SK-N-DZ (cell line): ENCODE results near the gene PSMC3IP.
A peak's percentile ranks its signal among the peaks of the same experiment; 100 is the strongest.
"Not testable (repeated sequence)": the region's sequence is repeated elsewhere in the genome, so short reads cannot be mapped to it uniquely, and the experiment has no call there.

Source experiments
- DNase-seq: peaks from one replicate; pipeline ENCODE4 v3.0.0-alpha.2; 2015; ENCODE audit warnings: low spot score

Gene PSMC3IP

DNA sequence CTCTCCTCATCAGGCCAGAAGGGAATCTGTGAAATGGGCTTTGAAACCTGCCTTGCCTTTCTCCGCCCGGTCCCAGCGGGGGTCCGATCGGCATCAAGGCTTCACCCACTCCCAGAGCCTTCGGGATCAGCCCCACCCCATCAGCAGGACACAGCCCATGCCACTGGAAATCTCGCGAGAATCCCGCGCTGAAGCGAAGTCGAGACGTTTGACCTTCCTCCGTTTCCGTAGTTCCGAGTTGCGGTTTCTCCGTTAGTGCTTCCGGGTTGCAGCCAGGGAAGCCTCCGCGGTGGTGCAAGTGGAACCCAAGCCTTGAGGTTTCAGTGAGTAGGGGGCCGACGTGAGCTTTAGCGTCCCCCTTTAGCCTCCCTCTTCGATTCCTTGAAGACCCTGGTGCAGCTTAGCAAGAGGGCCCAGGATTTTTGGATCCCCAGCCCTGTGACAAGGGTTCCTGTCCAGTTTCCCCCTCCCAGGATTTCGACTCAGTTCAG is 15.6 kb downstream of the PSMC3IP start, which contains the start of gene COASY:
TSS of gene COASY (plus strand) at position 252 of the 491 bp plus-strand sequence. CDS start 475 bp downstream, outside the sequence.
- DNase-seq = peak; percentile 99

DNA sequence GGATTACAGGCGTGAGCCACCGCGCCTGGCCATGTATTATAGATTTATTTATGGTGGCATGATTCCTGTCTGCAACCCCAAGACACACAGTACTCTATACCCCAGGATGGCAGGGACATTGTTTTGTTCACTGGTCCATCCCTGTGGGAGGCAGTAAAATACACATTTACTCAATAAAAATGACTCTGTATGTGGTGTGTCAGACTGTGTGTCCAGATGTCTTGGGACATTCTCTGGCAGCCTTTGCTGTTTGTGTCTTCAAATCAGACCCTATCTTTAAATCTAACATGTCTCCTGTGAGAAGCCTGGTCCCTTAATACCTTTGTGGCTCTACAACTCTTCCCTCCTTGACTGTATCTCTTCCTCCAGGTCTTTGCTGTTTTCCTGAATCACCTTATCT is 17.3 kb downstream of the PSMC3IP start:
- peak; percentile 53 for DNase-seq

DNA sequence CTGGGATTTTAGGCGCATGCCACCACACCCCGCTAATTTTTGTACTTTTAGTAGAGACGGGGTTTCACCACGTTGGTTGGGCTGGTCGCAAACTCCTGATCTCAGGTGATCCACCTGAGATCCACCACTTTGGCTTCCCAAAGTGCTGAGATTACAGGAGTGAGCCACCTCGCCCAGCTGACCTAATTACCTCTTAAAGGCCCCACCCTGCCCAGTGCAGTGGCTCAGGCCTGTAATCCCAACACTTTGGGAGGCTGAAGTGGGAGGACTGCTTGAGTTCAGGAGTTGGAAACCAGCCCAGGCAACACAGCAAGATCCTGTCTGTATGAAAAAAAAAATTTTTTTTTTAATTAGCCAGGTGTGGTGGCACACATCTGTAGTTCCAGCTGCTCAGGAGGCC is 18.5 kb downstream of the PSMC3IP start:
- no peak for DNase-seq

DNA sequence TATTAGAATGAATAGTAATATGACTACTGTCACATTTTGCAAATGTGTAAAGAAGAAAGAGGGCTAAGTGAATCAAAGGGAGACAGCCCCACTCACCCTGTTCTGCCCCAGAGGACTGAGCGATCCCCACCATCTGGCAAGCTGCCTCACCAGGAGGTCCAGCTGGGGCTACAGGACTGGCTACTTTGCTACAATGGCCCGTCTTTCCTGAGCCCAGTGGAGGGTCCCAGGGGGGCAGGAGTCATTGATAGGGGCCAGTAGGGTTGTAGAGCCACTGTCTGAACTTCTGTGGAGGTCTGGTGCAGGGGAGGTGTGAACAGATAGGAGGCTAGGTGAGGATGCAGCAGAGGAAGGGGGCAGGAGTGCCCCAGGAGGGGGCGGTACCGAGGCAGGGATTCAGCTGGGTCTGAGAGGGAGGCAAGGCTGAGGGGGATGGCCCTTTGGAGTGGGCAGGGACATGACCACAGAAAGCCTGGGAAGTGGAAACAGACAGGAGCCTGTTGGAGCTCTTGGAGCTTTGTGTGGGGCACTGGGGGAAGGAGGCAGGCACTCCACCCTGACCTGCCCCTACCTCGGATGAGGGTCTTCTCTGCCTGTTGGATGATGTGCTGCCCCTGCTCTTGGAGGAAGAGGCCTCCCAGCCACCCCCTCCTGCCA is 21.4 kb downstream of the PSMC3IP start:
- not testable (repeated sequence) for DNase-seq

DNA sequence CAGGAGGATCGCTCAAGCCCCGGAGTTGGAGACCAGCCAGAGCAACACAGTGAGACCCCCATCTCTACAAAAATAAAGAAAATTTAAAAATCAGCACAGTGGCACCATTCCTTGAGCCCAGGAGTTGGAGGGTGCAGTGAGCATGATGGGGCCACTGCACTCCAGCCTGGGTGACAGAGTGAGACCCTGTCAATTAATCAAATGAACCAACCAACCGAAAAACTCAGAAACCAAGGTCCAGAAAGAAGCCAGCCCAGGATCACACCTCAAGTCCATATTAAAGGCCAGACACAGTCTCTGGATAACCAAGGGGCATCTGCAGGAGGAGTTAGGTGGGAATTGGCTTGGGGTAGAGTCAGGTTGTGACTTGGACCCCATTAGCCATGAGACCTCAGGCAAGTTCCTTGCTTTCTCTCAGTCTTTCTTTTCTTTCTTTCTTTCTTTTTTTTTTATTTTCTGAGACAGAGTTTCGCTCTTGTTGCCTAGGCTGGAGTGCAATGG is 22.4 kb downstream of the PSMC3IP start:
- DNase-seq = no peak

DNA sequence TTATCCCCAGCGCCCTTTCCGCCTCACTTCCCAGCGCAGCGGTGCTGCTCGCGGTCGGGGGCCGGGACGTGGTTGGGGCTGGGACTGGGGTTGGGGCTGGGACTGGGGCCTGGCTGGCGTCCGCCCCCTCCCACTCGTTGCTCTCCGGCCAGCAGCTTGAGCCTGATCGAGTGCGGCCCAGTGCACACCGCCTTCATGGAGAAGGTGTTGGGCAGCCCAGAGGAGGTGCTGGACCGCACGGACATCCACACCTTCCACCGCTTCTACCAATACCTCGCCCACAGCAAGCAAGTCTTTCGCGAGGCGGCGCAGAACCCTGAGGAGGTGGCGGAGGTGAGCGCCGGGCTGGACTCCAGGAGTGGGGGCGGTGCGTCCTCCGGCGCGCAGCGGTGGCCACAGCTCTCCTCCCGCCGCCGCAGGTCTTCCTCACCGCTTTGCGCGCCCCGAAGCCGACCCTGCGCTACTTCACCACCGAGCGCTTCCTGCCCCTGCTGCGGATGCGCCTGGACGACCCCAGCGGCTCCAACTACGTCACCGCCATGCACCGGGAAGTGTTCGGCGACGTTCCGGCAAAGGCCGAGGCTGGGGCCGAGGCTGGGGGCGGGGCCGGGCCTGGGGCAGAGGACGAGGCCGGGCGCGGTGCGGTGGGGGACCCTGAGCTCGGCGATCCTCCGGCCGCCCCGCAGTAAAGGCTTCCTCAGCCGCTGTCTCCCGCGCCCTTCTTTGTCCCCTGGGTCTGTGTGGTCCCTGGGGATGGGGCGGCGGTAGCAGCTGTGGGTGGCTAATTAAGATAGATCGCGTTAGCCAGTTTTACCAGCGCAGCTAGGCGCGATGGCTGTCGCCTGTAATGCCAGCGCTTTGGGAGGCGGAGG is 23.0 kb downstream of the PSMC3IP start:
- peak; percentile 91 for DNase-seq

DNA sequence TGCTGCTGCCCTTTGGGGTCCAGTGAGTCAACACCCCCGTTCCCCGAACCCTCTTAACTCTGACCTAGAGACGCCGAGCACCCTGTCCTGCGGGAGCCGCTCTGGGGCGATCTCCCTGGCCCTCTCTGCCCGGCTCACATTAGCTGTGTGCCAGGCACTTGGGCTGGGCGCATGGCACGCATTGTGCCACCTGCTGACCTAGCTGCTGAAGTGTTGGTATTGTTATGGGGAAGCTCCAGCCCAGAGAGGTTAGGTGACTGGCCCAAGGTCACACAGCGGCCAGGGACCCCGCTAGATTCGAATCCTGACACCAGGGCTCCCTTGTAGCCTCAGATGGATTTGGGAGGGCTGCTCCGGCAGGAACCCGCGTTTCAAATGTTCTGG is 23.7 kb downstream of the PSMC3IP start:
- no peak for DNase-seq

DNA sequence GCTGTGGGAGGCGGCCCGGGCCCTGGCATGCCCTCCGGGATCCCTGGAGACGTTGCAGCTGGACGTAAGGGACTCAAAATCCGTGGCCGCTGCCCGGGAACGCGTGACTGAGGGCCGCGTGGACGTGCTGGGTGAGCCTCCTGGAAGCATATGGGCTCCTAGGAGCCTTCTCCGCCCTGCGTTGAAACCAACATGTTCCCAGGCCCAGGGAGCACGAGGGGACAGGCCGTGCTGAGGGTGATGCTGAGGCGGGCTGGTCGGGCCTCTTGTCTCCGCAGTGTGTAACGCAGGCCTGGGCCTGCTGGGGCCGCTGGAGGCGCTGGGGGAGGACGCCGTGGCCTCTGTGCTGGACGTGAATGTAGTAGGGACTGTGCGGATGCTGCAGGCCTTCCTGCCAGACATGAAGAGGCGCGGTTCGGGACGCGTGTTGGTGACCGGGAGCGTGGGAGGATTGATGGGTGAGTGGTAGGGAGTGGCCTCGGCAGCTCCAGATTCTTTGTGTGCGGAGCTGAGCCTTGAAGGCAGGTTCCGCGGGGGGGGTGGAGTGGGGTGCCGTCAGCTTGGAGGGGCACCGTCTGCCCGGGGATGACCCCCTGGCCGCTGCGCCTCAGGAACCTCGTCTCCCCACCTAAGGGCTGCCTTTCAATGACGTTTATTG is 24.2 kb downstream of the PSMC3IP start:
- peak; percentile 47 for DNase-seq

DNA sequence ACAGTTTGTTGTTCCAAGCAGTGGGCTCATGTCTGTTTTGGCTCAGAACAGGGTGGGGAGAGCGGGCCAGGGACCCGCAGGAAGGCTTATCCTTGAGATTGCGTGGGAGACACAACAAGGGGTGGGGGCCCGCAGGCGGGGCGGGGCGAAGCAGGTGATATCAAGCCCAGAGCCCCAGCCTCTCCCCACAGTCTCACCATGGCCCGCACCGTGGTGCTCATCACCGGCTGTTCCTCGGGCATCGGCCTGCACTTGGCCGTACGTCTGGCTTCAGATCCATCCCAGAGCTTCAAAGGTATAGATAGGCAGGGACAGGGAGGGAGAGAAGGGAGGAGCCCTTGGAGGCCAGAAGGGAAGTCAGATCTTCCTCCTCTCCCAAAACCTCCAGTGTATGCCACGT is 24.8 kb downstream of the PSMC3IP start, which contains the start of gene HSD17B1:
TSS of gene HSD17B1 (plus strand) at position 188 of the 400 bp plus-strand sequence. CDS start at position 199, 11 bp downstream.
- not testable (repeated sequence) for DNase-seq

DNA sequence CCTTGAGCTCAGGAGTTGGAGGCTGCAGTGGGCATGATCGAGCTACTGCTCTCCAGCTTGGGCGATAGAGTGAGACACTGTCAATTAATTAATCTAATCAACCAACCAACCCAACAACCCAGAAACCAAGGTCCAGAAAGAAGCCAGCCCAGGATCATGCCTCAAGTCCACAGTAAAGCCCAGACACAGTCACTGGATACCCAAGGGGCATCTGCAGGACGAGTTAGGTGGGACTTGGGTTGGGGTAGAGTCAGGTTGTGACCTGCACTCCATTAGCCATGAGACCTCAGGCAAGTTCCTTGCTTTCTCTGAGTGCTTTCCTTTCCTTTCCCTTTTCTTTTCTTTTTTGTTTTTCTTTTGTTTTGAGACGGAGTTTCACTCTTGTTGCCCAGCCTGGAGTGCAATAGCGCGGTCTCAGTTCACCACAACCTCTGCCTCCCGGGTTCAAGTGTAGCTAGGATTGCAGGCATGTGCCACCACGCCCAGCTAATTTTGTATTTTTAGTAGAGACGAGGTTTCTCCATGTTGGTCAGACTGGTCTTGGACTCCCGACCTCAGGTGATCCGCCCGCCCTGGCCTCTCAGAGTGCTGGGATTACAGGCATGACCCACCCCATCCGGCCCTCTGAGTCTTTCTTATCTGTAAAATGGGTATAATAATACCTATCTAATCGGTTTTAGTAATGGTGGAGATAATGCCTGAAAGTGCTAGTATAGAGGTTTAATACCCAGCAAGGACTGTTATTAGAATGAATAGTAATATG is 28.4 kb downstream of the PSMC3IP start:
- DNase-seq = no peak

DNA sequence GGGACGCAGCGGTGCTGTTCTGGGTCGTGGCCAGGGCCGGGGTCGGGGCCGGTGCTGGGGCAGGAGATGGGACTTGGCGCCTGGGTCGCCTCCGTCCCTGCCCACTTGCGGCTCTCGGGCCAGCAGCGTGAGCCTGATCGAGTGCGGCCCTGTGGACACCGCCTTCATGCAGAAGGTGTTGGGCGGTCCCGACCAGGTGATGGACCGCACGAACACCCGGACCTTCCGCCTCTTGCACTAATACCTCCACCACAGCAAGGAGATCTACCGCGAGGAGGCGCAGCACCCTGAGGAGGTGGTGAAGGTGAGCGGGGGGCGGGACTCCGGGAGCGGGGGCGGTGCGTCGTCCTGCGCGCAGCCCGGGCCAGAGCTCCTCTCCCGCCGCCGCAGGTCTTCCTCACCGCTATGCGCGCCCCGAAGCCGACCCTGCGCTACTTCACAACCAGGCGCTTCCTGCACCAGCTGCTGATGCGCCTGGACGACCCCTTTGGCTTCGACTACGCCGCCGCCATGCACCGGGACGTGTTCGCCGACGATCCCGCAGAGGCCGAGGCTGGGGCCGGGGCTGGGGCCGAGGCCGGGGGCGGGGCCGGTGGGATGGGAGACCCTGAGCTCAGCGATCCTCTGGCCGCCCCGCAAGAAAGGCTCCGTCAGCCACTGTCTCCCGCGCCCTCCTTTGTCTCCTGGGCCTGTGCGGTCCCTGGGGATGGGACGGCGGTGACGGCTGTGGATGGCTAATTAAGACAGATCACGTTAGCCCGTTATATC is 29.3 kb downstream of the PSMC3IP start:
- peak; percentile 87 for DNase-seq

DNA sequence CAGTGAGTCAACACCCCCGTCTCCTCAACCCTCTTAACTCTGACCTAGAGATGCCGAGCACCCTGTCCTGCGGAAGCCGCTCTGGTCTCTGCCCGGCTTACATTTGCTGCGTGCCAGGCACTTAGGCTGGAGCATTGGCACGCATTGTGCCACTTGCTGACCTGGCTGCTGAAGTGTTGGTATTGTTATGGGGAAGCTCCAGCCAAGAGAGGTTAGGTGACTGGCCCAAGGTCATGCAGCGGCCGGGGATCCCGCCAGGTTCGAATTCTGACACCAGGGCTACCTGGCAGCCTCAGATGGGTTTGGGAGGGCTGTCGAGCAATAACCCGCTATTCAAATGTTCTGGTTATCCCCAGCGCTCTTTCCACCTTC is 29.8 kb downstream of the PSMC3IP start:
- DNase-seq = no peak

DNA sequence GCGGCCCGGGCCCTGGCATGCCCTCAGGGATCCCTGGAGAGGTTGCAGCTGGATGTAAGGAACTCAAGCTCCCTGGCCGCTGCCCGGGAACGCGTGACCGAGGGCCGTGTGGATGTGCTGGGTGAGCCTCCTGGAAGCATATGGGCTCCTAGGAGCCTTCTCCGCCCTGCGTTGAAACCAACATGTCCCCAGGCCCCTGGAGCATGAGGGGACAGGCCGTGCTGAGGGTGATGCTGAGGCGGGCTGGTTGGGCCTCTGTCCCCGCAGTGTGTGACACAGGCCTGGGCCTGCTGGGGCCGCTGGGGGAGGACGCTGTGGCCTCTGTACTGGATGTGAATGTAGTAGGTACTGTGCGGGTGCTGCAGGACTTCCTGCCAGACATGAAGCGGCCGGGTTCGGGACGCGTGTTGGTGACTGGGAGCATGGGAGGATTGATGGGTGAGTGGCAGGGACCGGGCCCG is 30.5 kb downstream of the PSMC3IP start:
- DNase-seq = no peak

DNA sequence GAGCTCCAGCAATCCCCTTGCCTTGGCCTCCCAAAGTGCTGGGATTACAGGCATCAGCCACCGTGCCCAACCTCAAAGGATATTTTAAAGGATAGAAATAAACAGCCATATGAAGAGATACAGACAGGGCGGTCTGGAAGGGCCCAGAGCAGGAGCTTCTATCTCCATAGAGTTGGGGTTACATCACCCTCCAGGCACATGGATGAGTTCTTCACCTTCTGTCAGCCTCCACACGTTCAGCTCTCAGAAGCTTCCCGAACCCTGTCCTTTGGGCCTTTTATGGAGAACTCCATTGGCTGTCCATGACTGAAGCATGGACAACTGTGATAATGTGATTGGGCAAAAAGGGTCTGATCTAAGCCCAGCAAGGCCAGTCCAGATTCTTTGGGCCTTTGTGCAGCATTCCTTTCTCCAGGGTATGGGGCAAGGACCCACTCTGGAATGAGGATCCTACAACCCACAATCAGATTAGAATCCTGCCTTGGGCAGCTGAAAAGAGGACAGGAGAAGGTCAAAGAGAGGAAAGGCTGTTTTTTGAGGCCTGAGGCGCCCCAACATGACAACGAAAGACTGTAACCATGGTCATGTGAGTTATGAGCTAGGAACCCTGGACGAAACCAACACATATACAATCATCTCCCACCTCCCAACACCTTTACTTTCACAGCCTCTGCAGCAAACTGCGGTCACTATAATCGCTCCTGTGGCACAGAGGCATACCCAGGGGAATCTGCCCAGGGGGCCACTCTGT is 31.6 kb downstream of the PSMC3IP start:
- not testable (repeated sequence) for DNase-seq

DNA sequence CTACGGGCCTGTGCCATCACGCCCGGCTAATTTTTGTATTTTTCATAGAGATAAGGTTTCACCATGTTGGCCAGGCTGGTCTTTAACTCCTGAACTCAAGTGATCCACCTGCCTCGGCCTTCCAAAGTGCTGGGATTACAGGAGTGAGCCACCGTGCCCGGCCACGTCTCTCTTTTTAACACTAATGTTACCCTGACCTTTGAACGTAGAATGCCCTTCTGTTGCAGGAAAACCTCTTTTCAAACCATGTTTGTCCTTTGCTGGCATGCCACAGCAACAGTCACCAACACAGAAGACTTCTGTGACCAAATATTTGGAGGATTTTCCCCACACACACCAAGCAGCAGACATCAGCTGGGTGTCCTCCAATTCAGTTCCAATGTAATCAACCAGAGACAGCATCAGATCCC is 32.6 kb downstream of the PSMC3IP start:
- no peak for DNase-seq

DNA sequence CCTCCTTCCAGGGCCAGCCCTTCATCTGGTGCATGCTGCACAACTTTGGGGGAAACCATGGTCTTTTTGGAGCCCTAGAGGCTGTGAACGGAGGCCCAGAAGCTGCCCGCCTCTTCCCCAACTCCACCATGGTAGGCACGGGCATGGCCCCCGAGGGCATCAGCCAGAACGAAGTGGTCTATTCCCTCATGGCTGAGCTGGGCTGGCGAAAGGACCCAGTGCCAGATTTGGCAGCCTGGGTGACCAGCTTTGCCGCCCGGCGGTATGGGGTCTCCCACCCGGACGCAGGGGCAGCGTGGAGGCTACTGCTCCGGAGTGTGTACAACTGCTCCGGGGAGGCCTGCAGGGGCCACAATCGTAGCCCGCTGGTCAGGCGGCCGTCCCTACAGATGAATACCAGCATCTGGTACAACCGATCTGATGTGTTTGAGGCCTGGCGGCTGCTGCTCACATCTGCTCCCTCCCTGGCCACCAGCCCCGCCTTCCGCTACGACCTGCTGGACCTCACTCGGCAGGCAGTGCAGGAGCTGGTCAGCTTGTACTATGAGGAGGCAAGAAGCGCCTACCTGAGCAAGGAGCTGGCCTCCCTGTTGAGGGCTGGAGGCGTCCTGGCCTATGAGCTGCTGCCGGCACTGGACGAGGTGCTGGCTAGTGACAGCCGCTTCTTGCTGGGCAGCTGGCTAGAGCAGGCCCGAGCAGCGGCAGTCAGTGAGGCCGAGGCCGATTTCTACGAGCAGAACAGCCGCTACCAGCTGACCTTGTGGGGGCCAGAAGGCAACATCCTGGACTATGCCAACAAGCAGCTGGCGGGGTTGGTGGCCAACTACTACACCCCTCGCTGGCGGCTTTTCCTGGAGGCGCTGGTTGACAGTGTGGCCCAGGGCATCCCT is 34.1 kb downstream of the PSMC3IP start:
- DNase-seq = no peak

DNA sequence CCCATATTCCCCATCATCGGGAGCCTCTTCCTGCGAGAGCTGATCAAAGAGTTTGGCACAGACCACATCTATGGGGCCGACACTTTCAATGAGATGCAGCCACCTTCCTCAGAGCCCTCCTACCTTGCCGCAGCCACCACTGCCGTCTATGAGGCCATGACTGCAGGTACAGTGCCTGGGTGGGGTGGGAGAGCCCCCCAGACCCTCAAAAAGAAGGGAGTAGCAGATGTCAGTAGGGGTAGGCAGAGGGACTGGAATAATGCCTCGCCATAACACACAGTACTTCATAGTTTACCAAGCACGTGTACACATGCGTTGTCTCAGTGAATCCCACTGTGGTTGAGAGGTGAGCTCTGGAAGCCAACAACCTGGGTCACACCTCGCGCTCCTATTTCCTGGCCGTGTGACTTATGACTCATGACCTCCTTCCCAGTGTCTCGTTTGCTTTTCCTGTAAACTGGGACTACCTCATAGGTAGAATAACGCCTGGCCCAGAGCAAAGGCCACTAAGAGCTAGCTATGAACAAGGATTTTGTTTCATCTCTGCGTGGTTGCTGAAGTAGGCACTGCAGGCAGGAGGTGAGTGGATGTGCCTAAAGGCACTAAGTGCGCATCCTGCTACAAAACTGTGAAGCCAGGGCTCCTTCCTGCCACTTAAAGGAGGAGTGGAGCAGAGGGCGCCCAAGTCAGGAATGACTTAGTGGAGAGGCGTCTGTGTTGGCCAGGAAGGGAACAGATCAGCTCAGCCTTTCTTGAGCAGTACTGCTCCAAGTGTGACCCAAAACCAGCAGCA is 36.3 kb downstream of the PSMC3IP start:
- no peak for DNase-seq

DNA sequence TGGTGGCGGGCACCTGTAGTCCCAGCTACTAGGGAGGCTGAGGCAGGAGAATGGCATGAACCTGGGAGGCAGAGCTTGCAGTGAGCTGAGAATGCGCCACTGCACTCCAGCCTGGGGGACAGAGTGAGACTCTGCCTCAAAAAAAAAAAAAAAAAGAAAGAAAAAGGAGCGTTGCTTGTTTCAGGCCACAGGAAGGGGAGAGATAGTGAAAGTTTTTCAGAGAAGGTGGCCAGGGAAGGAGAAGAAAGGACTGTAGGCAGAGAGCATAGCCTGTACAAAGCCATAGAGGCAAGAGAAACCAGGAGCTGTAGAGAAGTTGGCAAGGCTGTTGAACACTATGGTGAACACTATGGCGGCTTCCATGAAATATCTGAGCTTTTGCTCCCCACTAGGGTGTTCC is 37.0 kb downstream of the PSMC3IP start:
- DNase-seq = not testable (repeated sequence)
